SW 1271 (cell line): ENCODE data around the gene NLRP9.
"Not testable (repeated sequence)": the region's sequence is repeated elsewhere in the genome, so short reads cannot be mapped to it uniquely, and the experiment has no call there.

ENCODE experiments used
- DNase-seq, 2 experiments: peaks; one replicate each; lab custom pipeline; 2025; lab: John Stamatoyannopoulos, UW

NLRP9 gene

DNA sequence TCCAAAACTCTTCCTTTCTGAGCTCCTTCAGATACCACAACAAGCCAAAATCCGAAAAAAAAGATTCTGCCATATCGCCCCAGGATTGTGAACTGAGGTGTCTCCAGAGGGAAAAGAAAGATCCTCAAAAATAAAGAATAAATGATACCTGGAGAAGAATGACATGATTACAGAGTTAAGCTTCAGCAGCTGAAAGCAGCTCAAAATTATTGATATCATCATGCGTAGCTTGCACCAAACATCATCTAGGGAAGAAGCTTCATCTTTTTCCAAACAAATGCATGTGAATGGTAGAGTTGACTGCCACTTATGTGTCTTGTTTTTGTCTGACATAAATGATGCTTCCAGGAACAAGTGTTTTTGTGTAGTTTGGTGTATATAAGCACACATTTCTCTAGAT is at the start of gene NLRP9:
TSS of gene NLRP9 (minus strand) at position 101 of the 400 bp plus-strand sequence. CDS start at position 73, 28 bp downstream.
- no peak for DNase-seq

DNA sequence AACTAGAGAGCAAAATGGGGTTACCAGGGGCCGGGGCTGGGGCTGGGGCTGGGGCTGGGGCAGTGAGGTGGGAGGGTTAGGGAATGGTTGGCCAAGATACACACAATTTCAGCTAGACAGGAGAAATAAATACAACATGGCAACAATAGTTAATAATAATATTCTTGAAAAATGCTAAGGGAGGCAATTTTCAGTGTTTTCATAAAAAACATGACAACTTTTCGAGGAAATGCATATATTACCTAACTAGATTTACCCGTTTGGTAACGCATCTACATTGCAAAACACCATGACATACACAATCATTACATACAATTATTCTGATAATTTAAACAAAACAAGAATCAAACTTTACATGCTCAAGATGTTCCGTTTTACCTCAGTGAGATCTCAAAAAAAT is 42.9 kb upstream of the NLRP9 start:
- no peak for DNase-seq

DNA sequence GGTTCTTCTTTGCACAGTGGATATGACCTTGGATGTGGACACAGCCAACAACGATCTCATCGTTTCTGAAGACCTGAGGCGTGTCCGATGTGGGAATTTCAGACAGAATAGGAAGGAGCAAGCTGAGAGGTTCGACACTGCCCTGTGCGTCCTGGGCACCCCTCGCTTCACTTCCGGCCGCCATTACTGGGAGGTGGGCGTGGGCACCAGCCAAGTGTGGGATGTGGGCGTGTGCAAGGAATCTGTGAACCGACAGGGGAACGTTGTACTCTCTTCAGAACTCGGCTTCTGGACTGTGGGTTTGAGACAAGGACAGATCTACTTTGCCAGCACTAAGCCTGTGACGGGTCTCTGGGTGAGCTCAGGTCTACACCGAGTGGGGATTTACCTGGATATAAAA is 40.1 kb upstream of the NLRP9 start:
- no peak for DNase-seq

DNA sequence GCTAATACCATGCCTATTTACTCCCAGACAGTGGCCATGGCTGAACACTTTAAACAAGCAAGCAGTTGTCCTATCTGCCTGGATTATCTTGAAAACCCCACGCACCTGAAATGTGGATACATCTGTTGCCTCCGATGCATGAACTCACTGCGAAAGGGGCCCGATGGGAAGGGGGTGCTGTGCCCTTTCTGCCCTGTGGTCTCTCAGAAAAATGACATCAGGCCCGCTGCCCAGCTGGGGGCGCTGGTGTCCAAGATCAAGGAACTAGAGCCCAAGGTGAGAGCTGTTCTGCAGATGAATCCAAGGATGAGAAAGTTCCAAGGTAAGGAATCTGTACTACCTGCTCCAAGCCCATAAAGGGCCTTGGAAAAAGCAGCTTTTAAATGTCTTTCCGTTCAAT is 39.3 kb upstream of the NLRP9 start:
- no peak for DNase-seq

DNA sequence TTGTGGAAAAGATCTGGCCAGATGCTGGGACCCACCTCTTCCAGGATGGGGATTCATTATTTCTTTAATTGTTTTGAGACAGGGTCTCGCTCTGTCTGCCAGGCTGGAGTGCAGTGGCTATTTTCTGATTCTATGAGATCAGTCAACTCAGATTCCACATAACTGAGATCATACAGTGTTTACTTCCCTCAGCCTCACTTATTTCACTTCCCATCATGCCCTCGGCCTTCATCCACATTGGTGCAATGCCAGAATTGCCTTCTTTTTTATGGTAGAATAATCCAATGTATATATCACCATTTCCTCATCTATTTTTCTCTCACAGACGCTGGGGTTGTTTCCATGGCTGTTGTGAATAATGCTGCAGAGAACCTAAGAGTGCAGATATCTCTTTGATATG is 31.4 kb upstream of the NLRP9 start:
- not testable (repeated sequence) for DNase-seq

DNA sequence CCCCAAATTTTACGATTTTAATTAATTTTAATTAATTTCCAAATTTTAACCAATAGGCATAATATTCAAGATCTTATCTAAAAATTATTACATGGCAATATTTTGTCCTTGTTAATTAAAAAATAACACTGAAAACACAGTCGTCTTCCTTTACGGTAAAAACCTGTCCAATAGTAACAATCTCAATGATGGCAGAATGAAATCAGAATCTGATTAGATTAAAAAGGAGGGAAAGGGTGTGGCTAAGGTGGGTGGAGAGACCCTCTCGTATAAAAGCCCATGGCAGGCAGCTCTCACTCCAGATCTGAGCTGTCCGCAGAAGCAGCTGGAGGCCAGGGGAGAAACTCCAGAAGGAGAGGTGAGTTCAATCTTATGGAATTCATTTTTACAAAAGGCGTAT is 30.6 kb upstream of the NLRP9 start, which contains the start of gene RFPL4AL1:
TSS of gene RFPL4AL1 (plus strand) at position 301 of the 400 bp plus-strand sequence. CDS start 2,687 bp downstream, outside the sequence.
- DNase-seq: not testable (repeated sequence)

DNA sequence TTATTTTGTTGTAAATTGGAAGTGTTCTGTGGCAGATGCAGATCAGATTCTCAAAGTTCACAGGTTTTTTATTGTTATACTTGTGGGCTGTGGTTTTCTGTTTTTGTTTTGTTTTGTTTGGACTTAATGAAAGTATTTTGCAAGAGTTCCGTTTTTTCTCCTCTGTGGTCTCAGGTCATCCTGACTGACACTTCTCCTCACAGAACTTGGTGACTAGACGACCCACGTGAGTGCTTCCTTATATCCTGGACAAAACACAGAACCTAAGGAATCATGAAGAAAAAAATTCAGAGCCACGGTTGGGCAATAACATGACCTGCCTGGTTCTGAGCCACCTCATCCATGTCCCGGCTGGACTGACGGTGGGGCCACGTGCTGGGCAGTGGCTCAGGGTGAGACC is 28.3 kb upstream of the NLRP9 start:
- no peak for DNase-seq

DNA sequence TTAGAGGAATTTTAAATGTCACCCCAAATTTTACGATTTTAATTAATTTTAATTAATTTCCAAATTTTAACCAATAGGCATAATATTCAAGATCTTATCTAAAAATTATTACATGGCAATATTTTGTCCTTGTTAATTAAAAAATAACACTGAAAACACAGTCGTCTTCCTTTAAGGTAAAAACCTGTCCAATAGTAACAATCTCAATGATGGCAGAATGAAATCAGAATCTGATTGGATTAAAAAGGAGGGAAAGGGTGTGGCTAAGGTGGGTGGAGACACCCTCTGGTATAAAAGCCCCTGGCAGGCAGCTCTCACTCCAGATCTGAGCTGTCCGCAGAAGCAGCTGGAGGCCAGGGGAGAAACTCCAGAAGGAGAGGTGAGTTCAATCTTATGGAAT is 20.6 kb upstream of the NLRP9 start, which contains the start of gene RFPL4A:
TSS of gene RFPL4A (plus strand) at position 301 of the 400 bp plus-strand sequence. CDS start 2,704 bp downstream, outside the sequence.
- DNase-seq: not testable (repeated sequence)

DNA sequence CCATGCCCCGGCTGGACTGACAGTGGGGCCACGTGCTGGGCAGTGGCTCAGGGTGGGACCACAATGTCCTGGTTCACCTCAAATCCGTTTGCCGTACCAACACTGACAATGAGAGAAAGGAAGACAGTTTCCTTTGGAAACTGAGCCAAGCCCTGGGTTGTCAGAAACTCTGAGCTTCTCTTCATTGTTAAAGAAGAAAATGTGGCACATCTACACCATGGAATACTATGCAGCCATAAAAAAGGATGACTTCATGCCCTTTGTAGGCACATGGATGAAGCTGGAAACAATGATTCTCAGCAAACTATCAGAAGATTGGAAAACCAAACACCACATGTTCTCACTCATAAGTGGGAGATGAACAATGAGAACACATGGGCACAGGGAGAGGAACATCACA is 18.6 kb upstream of the NLRP9 start:
- not testable (repeated sequence) for DNase-seq

DNA sequence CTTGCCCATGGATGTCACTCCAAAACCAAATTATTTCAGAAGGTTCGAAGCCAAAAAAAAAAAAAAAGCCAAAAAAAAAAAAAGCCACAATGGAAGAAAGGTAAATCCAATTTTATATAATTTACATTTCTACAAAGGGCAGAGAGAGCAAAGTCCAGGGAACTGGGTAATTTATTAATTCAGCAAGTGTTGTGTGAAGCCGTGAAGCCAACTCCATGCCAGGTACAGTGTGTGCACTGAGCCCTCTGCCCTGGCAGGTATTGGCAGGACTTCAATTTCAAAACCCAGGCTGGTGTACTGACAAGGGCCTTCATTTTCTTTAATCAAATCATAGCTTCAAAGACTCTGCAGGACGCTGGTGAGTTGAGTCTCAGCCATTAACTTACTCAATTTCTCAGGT is 15.2 kb upstream of the NLRP9 start:
- no peak for DNase-seq

DNA sequence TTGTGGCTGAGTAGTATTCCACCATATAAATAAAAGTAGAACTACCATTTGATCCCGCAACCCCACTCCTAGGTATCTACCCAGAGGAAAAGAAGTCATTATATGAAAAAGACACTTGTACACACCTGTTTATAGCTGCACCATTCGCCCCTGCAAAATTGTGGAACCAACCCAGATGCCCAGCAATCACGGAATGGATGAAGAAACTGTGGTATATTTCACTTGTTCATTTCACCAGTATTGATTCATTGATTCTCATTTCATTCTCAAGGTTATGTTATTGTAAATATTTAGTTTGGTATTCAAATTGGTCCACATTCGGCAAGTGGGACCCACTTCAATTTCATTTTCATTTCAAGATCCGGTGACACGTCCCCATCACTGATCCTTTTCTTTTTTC is 12.5 kb upstream of the NLRP9 start:
- DNase-seq: no peak

DNA sequence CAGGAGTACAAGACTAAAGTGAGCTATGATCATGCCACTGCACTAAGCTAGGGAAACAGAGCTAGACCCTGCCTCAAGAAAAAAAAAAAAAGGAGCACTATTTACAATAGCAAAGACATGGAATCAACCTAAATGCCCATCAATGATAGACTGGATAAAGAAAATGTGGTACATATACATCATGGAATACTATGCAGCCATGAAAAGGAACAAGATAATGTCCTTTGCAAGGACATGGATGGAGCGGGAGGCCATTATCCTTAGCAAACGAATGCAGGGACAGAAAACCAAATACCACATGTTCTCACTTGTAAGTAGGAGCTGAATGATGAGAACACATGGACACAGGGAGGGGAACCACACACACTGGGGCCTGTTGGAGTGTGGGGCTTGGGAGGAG is 7.8 kb downstream of the NLRP9 start:
- DNase-seq: not testable (repeated sequence)

DNA sequence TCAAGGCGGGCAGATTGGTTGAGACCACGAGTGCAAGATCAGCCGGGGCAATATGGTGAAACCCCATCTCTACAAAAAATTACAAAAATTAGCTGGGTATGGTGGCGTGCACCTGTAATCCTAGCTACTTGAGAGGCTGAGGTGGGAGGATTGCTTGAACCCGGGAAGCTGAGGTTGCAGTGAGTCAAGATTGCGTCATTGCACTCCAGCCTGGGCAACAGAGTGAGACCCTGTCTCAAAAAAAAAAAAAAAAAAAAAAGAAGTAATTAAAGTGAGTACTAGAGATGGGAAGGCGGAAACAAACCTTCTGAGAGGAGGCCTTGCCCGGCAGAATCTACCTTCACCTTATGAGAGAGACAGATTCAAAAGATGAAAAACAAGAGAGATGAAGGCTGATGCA is 14.7 kb downstream of the NLRP9 start:
- no peak for DNase-seq

DNA sequence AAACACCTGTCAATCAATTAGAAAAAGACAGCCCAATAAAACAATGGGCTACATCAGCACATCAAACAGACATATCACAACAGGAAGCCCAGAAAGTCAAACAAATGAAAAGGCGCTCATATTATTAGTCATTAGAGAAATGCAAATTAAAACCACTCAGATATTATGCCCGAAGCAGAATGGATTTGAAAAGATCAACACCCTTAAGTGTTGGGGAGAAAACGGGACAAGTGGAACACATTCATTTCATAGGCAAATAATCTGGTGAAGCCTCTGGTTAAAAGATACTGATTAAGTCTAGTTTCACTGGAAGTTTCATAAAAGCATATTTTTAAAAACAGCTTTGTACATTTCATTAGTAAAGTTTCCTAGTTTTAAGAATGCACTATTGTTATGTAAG is 17.4 kb downstream of the NLRP9 start:
- no peak for DNase-seq

DNA sequence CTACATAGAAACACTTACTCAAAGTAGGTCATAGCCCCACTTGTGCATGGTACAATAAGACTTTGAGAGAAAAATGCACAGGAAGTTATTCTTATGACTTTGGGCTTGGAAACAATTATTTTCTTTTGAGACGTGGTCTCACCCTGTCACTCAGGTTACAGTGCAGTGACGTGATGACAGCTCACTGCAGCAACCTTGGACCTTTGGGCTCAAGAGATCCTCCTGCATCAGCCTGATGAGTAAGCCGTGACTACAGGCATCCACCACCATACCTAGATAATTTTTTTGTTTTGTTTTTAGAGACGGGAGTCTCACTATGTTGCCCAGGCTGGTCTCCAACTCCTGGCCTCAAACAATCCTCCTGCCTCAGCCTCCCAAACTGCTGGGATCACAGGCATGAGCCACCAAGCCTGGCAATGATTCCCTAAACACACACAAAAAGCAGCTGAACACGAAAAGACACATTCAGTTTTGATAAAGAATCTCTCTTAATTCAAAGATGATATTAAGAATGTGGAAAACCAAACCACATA is 17.9 kb downstream of the NLRP9 start:
- no peak for DNase-seq

DNA sequence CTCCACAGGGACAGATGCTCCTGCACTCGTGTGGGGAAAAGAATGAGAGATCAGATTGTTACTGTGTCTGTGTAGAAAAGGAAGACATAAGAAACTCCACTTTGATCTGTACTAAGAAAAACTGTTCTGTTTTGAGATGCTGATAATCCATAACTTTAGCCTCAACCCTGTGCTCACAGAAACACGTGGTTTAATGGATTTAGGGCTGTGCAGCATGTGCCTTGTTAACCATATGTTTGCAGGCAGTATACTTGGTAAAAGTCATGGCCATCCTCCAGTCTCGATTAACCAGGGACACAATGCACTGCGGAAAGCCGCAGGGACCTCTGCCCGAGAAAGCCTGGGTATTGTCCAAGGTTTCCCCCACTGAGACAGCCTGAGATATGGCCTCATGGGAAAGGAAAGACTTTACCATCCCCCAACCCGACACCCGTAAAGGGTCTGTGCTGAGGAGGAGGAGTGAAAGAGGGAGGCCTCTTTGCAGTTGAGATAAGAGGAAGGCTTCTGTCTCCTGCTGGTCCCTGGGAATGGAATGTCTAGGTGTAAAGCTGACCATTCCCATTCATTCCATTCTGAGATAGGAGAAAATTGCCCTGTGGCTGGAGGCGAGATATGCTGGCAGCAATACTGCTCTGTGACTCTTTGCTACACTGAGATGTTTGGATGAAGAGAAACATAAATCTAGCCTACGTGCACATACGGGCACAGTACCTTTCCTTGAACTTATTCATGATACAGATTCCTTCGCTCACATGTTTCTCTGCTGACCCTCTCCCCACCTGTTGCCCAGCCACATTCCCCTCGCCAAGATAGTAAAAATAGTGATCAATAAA is 20.1 kb downstream of the NLRP9 start:
- DNase-seq: not testable (repeated sequence)

DNA sequence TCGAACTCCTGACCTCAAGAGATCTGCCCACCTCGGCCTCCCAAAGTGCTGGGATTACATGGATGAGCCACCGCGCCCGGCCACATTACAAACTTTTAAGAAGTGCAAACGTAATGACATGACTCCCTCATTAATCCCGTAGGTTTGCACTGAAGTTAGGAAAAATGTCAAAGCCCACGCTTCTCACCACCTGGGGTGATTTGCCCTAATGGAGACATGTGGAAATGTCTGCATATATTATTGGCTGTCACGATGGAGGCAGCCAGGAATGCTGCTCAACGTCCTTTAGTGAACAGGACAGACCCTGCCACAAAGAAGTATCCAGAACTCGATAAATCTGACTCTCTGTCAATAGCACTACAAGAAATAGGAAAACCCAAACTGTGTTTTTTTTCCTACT is 21.0 kb downstream of the NLRP9 start:
- no peak for DNase-seq

DNA sequence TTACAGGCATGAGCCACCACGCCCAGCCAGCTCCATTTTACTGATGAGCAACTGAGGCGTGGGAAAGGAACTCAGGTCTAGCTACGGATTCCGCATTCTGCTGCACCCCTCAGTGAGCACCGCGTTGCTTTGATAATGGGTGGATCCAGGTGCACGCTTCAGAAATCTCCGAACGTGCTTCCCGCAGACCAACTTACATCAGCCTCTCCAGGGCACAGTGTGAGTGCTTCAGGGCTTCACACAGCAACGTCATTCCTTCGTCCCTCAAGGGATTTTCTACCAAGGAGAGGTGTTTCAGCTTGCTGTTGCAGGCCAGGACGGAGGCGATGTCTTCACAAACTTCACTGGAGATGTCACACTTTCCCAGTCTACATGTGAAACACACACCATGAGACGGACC is 21.7 kb downstream of the NLRP9 start:
- no peak for DNase-seq

DNA sequence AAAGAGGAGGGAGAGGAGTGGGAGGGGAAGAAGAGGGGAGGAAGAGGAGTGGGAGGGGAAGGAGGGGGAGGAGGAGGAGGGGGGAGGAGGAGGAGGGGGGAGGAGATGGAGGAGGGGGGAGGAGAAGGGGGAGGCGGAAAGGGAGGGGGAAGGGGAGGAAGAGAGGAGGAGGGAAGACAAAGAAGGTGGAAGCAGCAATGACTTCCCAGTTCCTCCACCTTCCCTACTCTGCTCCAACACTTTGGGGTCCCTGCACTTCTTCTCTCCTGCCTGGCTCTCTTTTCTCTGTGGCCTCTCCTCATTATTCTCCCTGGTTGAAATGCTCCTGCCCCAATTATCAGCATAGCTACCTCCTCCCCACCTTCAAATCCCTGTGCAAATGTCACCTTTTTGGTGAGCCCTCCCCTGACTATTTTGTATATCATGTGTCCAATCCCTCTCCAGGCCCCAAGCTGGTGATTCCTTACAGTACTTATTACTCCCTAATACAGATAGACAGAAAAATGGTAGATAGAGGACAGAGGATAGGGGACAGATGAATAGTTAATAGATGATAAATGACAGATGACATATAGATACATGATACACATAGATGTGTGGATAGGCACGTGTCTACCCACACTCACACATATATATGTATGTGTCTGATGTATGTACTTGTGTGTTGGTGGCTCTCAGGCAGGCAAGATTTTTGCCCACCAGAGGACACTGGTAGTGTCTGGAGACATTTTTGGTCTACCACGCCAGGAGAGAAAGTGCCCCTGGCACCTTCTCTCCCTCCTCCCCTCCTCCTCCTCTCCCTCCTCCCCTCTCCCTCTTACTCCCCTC is 25.2 kb downstream of the NLRP9 start:
- DNase-seq: no peak

DNA sequence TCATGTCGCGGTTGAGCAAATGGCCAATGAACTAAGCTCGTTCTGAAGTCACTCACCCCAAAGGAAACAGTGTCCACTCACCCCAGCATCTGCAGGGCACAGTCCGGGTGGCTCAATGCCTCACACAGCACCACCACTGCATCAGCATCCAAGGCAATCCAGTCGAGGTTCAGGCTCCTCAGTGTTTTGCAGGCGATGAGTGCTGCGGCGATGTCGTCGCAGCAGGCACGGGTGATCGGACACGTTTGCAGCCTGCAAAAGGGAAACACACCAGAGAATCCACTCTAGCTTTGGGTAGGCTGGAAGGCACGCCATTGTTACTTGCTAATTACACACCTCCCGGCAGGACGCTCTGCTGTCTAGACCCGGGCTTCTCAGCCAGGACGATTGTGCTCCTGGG is 26.5 kb downstream of the NLRP9 start:
- DNase-seq: no peak

DNA sequence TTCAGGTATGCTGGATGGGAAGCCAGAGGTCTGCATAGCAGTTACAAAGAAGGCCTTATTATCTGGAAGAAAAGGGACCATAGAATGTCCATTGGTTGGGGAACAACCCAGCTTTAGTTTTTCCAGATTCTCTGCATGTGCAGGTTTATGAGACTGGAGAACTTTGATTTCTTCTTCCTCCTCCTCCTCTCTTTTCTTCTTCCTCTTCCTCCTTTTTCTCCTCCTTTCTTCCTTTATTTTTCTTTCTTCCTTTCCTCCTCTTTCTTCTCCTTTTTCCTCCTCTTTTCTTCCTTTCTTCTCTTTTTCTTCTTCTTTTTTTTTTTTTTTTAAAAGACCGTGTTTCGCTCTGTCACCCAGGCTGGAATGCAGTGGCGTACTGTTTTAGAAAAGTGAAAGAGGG is 32.2 kb downstream of the NLRP9 start:
- no peak for DNase-seq

DNA sequence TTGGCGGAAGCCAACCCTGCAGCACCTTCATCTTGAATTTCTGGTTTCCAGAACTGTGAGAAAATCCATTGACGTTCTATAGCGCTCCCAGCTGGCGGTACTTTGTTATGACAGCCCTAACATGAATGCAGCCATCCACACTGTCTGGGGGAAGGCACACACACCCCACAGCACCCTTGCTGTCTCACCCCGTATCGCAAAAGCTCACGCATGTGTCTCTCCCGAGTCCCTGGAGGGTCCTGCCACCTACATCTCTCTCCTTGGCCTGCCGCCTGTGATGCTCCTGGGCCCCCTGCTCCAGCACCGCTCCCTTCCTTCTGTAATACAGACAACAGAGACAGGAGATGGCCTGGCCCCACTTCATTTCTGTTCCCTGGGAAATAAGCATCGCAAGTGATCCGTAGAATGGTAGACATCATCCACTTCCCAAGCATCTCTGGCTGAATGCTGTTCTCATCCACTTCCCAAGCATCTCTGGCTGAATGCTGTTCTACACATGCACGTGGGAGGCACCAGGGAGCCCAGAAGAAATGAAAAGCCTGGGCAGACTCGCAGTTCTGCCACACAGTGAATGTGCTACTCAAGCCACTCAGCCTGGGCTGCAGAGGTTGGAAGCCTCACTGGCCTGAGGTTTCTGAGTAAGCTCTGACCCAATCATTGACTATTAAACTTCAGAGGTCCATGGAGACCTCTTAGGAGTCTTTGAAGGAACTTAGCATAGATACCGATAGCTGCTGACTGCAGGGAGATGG is 33.5 kb downstream of the NLRP9 start:
- no peak for DNase-seq
